WI38 (cell line): ENCODE measurements around the gene REXO1.

Experiments used
- H3K4me3 ChIP-seq: 2 replicates; pipeline ENCODE4 v1.5.1; 2011; ENCODE audit warnings: low read depth, mild to moderate bottlenecking, control low read depth, low read length
- CTCF ChIP-seq: IDR thresholded peaks from 2 replicates; pipeline ENCODE4 v1.5.1; 2012; ENCODE audit warnings: low read depth, mild to moderate bottlenecking, control low read depth, low read length

REXO1 gene

GRCh38 chr19:1814833-1815604, 33.3 kb downstream of the REXO1 start:
- no peak for TF ChIP-seq CTCF
- no peak overlapping the region for H3K4me3 ChIP-seq

GRCh38 chr19:1814391-1814790, 33.9 kb downstream of the REXO1 start:
- H3K4me3 ChIP-seq, result no peak overlapping the region

GRCh38 chr19:1813192-1814182, 34.8 kb downstream of the REXO1 start:
- TF ChIP-seq CTCF, result no peak
- H3K4me3 ChIP-seq, result peak overlapping the region; percentile 65

More at GRCh38 chr19:1814391-1814790, 33.9 kb downstream of the REXO1 start:
- TF ChIP-seq CTCF, result no peak

GRCh38 chr19:1812426-1813191, 35.7 kb downstream of the REXO1 start:
- H3K4me3 ChIP-seq, result peak overlapping the region; percentile 65
- peak; percentile 37; the same call in 1 of the 2 replicates for TF ChIP-seq CTCF

DNA sequence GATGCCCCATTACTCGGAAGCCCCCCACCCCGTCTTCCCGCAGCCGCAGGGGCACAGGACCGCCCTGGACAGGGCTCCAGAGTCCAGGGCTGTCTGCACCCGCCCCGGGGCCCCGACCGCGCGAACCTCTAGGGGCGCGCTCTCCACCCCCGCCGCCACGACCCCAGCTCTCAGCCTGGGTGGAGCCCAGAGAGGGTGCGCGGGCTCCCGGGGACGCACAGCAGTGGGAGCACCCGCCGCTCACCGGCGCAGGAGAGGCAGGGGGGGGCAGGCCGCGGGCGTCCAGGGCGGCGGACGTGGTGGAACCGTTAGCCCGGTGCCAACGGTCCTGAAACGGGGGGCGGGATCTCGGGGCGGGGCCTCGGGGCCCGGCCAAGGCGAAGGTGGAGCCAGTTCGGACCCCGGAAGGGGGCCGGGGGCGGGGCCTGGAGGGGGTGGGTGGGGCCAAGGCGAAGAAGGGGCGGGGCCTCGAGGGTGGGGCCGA, 36.3 kb downstream of the REXO1 start, which contains the start of gene ATP8B3:
Gene ATP8B3, minus strand, starts transcription at position 335 of the 484 bp plus-strand sequence. CDS start 540 bp downstream, outside the sequence.
- no peak; the same call in 1 of the 2 replicates for TF ChIP-seq CTCF
- H3K4me3 ChIP-seq, result peak within 1 kb of the TSS; percentile 65

DNA sequence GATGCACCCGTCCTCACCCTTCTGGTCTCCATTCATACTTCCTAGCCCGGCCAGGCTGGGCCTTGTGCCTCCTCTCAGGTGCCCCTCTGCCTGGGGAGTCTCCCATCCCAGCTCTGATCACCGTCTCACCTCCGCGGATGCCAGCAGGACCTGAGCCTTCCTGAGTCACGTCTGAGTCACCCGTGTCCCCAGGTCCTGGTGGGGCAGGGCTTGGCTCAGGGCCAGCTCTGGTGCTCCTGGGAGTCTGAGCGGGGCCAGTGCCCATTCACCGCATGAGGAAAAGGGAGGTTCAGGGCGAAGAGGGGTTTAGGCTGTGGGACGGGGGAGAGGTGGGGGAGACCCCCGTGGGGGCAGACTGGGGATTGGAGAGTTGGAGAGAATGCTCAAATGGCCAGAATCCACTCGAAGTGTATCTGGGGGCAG, 36.8 kb downstream of the REXO1 start:
- no peak for TF ChIP-seq CTCF
- H3K4me3 ChIP-seq, result peak overlapping the region; percentile 64
